HG02981 (cell line): ENCODE measurements around the gene ZNF541.
"Not testable (repeated sequence)": the region's sequence is repeated elsewhere in the genome, so short reads cannot be mapped to it uniquely, and the experiment has no call there.

Experiments
- ATAC-seq: cut with Tn5 transposase; IDR thresholded peaks from one replicate; pipeline ENCODE4 v1.9.1; 2021; ENCODE audit warnings: mild to moderate bottlenecking, moderate library complexity; ENCODE audit not compliant: unreplicated experiment

The ZNF541 gene

GRCh38 chr19:47601180-47601904 lies 28.4 kb upstream of the ZNF541 start:
- ATAC-seq: no peak

- ATAC-seq: peak; percentile 96
Measured at GRCh38 chr19:47600246-47601179, 27.6 kb upstream of the ZNF541 start.

GRCh38 chr19:47599671-47600245 lies 26.8 kb upstream of the ZNF541 start:
- not testable (repeated sequence) for ATAC-seq

- ATAC-seq: no peak
Measured at GRCh38 chr19:47598407-47599349, 25.7 kb upstream of the ZNF541 start.

GRCh38 chr19:47595944-47596343 lies 23.0 kb upstream of the ZNF541 start:
- ATAC-seq: no peak

GRCh38 chr19:47593860-47594259 lies 20.9 kb upstream of the ZNF541 start:
- ATAC-seq: no peak

- no peak for ATAC-seq
Measured at GRCh38 chr19:47589824-47590223, 16.9 kb upstream of the ZNF541 start.

GRCh38 chr19:47587295-47587694 lies 14.3 kb upstream of the ZNF541 start:
- no peak for ATAC-seq

GRCh38 chr19:47583161-47583560 lies 10.2 kb upstream of the ZNF541 start:
- ATAC-seq: not testable (repeated sequence)

- no peak for ATAC-seq
Measured at GRCh38 chr19:47582320-47582909, 9.5 kb upstream of the ZNF541 start.

GRCh38 chr19:47581605-47582319 lies 8.8 kb upstream of the ZNF541 start:
- ATAC-seq: no peak

- no peak for ATAC-seq
Measured at GRCh38 chr19:47580397-47580796, 7.4 kb upstream of the ZNF541 start.

- no peak for ATAC-seq
Measured at GRCh38 chr19:47572635-47573034, 313 bp downstream of the ZNF541 start.

GRCh38 chr19:47569331-47569730 lies 3.6 kb downstream of the ZNF541 start:
- ATAC-seq: no peak

GRCh38 chr19:47564081-47564480 lies 8.9 kb downstream of the ZNF541 start:
- no peak for ATAC-seq

GRCh38 chr19:47561440-47562057 lies 11.4 kb downstream of the ZNF541 start:
- ATAC-seq: no peak

GRCh38 chr19:47560999-47561398 lies 11.9 kb downstream of the ZNF541 start:
- ATAC-seq: no peak

GRCh38 chr19:47550129-47550528 lies 22.8 kb downstream of the ZNF541 start:
- ATAC-seq: no peak

- no peak for ATAC-seq
Measured at GRCh38 chr19:47549261-47549862, 23.6 kb downstream of the ZNF541 start.
